KMS-11 (cell line): ENCODE results near the gene MRAP2.

ENCODE experiments used
- H2AFZ ChIP-seq: fragments of 200-600 bp; sonication (generic); 2 replicates; pipeline ENCODE4 v1.6.1; 2016; ENCODE audit warnings: antibody characterized with exemption, mixed run types, low read depth
- H3K27ac ChIP-seq: fragments of 200-600 bp; sonication (generic); 2 replicates; pipeline ENCODE4 v1.6.1; 2016; ENCODE audit warnings: mild to moderate bottlenecking, mixed run types
- H3K27me3 ChIP-seq: fragments of 200-600 bp; sonication (generic); 2 replicates; pipeline ENCODE4 v1.6.1; 2017; ENCODE audit warnings: mild to moderate bottlenecking, low read depth, mixed run types, moderate library complexity; ENCODE audit not compliant: insufficient read depth
- H3K36me3 ChIP-seq: fragments of 200-600 bp; sonication (generic); 2 replicates; pipeline ENCODE4 v1.6.1; 2017; ENCODE audit warnings: mild to moderate bottlenecking, mixed run types; ENCODE audit not compliant: insufficient read depth
- H3K4me1 ChIP-seq: fragments of 200-600 bp; sonication (generic); 2 replicates; pipeline ENCODE4 v1.6.1; 2016; ENCODE audit warnings: mild to moderate bottlenecking, low read depth, mixed run types; ENCODE audit not compliant: poor library complexity, severe bottlenecking
- H3K4me2 ChIP-seq: fragments of 200-600 bp; sonication (generic); 2 replicates; pipeline ENCODE4 v1.7.0; 2016; ENCODE audit warnings: mild to moderate bottlenecking, mixed run types
- H3K4me3 ChIP-seq: fragments of 200-600 bp; sonication (generic); IDR thresholded peaks from 2 replicates; pipeline ENCODE4 v1.6.1; 2017; ENCODE audit warnings: low read depth, low read length, mixed read lengths; ENCODE audit not compliant: insufficient read depth
- H3K79me2 ChIP-seq: fragments of 200-600 bp; sonication (generic); 2 replicates; pipeline ENCODE4 v1.6.1; 2016; ENCODE audit warnings: low read depth, mixed run types; ENCODE audit not compliant: insufficient read depth
- H3K9ac ChIP-seq: fragments of 200-600 bp; sonication (generic); 2 replicates; pipeline ENCODE4 v1.6.1; 2016; ENCODE audit warnings: mild to moderate bottlenecking, mixed run types
- H4K20me1 ChIP-seq: fragments of 200-600 bp; sonication (generic); 2 replicates; pipeline ENCODE4 v1.6.1; 2016; ENCODE audit warnings: mild to moderate bottlenecking, mixed run types; ENCODE audit not compliant: insufficient read depth
- CTCF ChIP-seq: fragments of 200-600 bp; sonication (generic); conservative IDR thresholded peaks from 2 replicates; pipeline ENCODE4 v1.6.1; 2017; ENCODE audit warnings: low read depth, mild to moderate bottlenecking, antibody characterized with exemption, low read length, moderate library complexity, mixed read lengths

Gene MRAP2

GRCh38 chr6:84046755-84047154 is 13.2 kb downstream of the MRAP2 start:
- no peaks in the 10 kb centered on the region for H3K79me2 ChIP-seq
- H3K27ac ChIP-seq, result no peak overlapping the region
- no peak overlapping the region for H3K4me2 ChIP-seq
- no peaks in the 10 kb centered on the region for H3K4me1 ChIP-seq
- H3K27me3 ChIP-seq, result no peaks in the 10 kb centered on the region
- H3K36me3 ChIP-seq, result no peaks in the 10 kb centered on the region
- no peak overlapping the region for H3K4me3 ChIP-seq
- TF ChIP-seq CTCF, result no peak
- H2AFZ ChIP-seq, result no peak overlapping the region
- H3K9ac ChIP-seq, result no peak overlapping the region
- no peaks in the 10 kb centered on the region for H4K20me1 ChIP-seq

GRCh38 chr6:84048588-84048987 is 15.0 kb downstream of the MRAP2 start:
- Histone ChIP-seq H3K36me3 (no peaks in the 10 kb centered on the region), H4K20me1 (no peaks in the 10 kb centered on the region), H3K4me2 (no peak overlapping the region), H3K4me1 (no peaks in the 10 kb centered on the region), H3K27me3 (no peaks in the 10 kb centered on the region), H3K9ac (no peak overlapping the region), H2AFZ (no peak overlapping the region), H3K27ac (no peak overlapping the region), H3K79me2 (no peaks in the 10 kb centered on the region), H3K4me3 (no peak overlapping the region)
- TF ChIP-seq CTCF, result no peak

- H3K4me3 ChIP-seq, result no peak overlapping the region
- no peak overlapping the region for H2AFZ ChIP-seq
- H3K27ac ChIP-seq, result no peak overlapping the region
- no peaks in the 10 kb centered on the region for H3K36me3 ChIP-seq
- no peak overlapping the region for H3K4me2 ChIP-seq
- H3K27me3 ChIP-seq, result no peaks in the 10 kb centered on the region
- no peaks in the 10 kb centered on the region for H3K79me2 ChIP-seq
- TF ChIP-seq CTCF, result no peak
- no peaks in the 10 kb centered on the region for H4K20me1 ChIP-seq
- no peaks in the 10 kb centered on the region for H3K4me1 ChIP-seq
- H3K9ac ChIP-seq, result no peak overlapping the region
Measured at GRCh38 chr6:84050408-84050807, 16.8 kb downstream of the MRAP2 start.

GRCh38 chr6:84052204-84052882 is 18.8 kb downstream of the MRAP2 start:
- Histone ChIP-seq H2AFZ (no peak overlapping the region), H3K4me2 (no peak overlapping the region), H3K36me3 (no peaks in the 10 kb centered on the region)

More at GRCh38 chr6:84052204-84052882, 18.8 kb downstream of the MRAP2 start:
- Histone ChIP-seq H3K9ac (no peak overlapping the region), H4K20me1 (no peaks in the 10 kb centered on the region), H3K4me1 (no peaks in the 10 kb centered on the region), H3K4me3 (no peak overlapping the region), H3K27me3 (no peaks in the 10 kb centered on the region), H3K79me2 (no peaks in the 10 kb centered on the region), H3K27ac (no peak overlapping the region)
- TF ChIP-seq CTCF, result no peak
